ENCODE data around the gene DPYD. TPM values are rescaled to one million over a fixed set of nuclear protein-coding genes. Genes with fewer than 3 reads are reported as not detected.

Gene DPYD
- total RNA-seq, 2 experiments from 2014 or later, result 6.6 to 7.8 TPM

- ChIA-PET CTCF (no interaction called here), POLR2A (no interaction called here)
Measured at GRCh38 chr1:97053268-97053667, 867.6 kb downstream of the DPYD start.

GRCh38 chr1:97051823-97052222, 869.0 kb downstream of the DPYD start:
- POLR2A ChIA-PET, result no interaction called here
- CTCF ChIA-PET, result no interaction called here

- CTCF ChIA-PET, result no interaction called here
- POLR2A ChIA-PET, result no interaction called here
Measured at GRCh38 chr1:97050506-97050905, 870.3 kb downstream of the DPYD start.

GRCh38 chr1:97047421-97047793, 873.4 kb downstream of the DPYD start:
- CTCF ChIA-PET, result no interaction called here
- POLR2A ChIA-PET, result no interaction called here

GRCh38 chr1:97046765-97047420, 873.9 kb downstream of the DPYD start:
- ChIA-PET CTCF (no interaction called here), POLR2A (no interaction called here)

- POLR2A ChIA-PET, result no interaction called here
- CTCF ChIA-PET, result no interaction called here
Measured at GRCh38 chr1:97044159-97044760, 876.6 kb downstream of the DPYD start.

GRCh38 chr1:97042551-97042950, 878.3 kb downstream of the DPYD start:
- ChIA-PET CTCF (no interaction called here), POLR2A (no interaction called here)

GRCh38 chr1:97041026-97041425, 879.8 kb downstream of the DPYD start:
- ChIA-PET POLR2A (no interaction called here), CTCF (no interaction called here)

- ChIA-PET CTCF (no interaction called here), POLR2A (no interaction called here)
Measured at GRCh38 chr1:97038410-97038809, 882.4 kb downstream of the DPYD start.

GRCh38 chr1:97034651-97035050, 886.2 kb downstream of the DPYD start:
- CTCF ChIA-PET, result no interaction called here
- POLR2A ChIA-PET, result no interaction called here

GRCh38 chr1:97033949-97034348, 886.9 kb downstream of the DPYD start:
- ChIA-PET POLR2A (no interaction called here), CTCF (no interaction called here)

All from activated CD8-positive, alpha-beta memory T cell treated with anti-CD3 and anti-CD28 coated beads for 36 hours (primary cell).